AG20443 (cell line): ENCODE measurements around the gene TCF7L2.
"Not testable (repeated sequence)": the region's sequence is repeated elsewhere in the genome, so short reads cannot be mapped to it uniquely, and the experiment has no call there.

ENCODE experiments used
- DNase-seq: peaks from one replicate; pipeline ENCODE4 v3.0.0; 2012; ENCODE audit warnings: low spot score, mixed read lengths

Gene TCF7L2

DNA sequence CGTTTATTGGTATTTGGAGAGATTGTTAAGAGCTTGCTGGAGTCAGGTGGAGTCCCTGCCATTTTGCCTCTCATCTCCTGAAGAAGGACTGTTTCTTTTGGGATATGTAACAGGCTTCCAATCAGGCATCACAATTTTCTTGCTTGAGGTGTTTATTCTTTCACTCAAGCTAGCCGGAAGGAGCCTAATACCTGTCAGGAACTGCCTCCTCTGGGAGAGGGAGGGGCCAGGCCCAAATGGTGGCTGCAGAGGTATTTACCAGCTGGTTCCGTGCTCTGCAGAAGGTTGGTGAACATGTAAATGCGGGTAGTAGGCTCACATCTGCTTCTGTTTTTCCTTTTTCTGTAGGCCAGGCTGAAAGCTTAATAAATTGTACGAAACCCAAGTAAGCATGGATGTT is 114.0 kb downstream of the TCF7L2 start:
- no peak for DNase-seq

- DNase-seq: not testable (repeated sequence)
Measured at GRCh38 chr10:113066120-113066519, 116.1 kb downstream of the TCF7L2 start.

GRCh38 chr10:113066561-113067312 is 116.7 kb downstream of the TCF7L2 start:
- no peak for DNase-seq

- DNase-seq: no peak
Measured at GRCh38 chr10:113067501-113067900, 117.5 kb downstream of the TCF7L2 start.

DNA sequence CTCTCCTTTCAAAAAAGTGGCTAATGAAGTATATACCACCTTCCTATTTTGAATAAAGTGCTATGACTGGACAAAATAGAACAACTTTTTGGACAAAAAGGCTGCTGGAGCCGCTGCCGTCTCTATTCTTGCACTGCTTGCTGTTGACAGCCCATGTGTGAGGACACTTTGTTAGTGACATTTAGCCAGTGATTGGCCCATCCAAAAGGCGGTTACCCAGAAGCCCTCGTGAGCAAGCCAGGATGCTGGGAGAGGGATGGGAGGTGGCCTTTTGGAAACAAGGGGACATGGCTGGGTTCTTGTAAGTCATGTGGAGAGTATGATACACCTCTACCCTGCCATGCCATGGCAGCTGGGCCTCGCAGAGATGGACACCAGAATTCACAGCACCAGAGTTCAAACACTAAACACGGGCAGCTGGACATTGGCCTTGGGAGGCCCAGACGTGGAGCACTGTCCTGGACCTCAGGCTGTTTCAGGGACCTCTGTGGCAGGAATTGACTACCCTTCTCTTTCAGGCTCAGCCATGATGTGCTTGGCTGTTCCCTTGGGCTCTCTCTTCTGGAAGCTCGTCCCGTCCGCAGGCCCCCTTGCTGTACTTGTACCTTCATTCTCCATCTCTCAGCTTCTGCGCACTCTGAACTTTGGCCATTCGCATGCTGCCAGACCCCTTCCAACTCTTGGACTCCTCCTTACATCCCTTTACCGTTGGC is 118.3 kb downstream of the TCF7L2 start:
- DNase-seq: no peak

DNA sequence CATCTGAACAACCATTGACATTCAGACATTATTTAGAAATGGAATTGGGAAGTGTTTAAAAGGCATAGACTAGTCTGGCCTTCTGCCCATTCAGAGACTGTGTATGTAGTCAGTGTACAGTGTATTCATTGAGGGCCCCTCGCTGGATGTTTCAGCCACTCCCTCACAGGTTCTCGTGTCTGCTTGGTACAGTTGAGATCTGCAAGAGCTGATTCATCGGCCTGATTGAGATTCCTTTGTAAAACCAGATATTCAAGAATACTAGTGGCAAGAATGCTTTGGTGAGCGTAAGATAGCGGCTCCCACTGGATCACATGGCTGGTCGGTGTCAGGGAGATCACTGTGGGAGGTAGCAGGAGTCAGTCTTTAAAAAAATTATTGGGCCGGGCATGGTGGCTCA is 119.5 kb downstream of the TCF7L2 start:
- no peak for DNase-seq

DNA sequence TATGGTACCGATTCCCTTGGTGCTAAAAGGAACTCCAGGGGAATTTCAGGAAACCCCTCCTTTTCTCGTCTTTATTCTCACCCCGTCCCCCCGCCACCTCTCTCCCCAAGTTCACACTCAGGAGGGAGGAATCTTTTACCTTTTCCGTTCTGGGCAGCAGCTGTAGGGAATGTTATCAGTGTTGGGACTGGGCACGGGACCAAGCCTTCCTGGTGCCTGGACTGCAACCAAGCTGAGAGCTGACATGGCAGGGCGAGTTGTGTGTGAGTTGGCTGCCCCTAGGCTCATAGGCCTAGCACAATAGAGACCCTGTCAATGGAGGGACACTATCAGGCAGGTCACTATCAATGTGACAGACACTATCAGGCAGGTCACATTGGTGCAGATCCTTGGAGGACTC is 121.4 kb downstream of the TCF7L2 start:
- no peak for DNase-seq

DNA sequence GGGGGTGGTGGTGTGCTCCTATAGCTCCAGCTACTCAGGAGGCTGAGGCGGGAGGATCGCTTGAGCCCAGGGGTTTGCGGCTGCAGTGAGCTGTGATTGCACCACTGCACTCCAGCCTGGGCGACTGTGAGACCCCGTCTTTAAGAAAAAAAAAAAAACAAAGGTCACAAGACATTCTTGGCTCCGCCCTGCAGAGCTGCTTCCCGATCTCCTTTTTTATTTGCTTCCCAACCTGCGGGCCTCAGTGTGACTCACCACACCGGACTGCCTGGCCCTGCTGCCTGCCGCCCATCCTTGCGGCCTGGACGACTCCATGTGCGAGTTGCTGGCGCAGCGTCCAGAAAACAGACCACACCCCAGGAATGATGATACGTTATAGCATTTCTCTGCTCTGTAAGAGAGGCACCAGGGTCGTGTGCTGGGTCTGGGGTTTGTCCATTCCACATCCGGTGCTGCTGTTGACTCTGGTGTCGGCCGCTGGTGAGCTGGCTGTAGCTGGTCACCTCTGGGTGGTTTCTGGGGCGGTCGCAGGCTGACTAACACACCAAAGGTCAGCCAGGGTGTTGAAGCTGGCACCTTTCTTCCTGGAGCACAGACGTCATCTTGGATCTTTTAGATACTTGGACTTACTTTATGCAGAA is 123.6 kb downstream of the TCF7L2 start:
- DNase-seq: peak; percentile 93

GRCh38 chr10:113076949-113077348 is 126.9 kb downstream of the TCF7L2 start:
- no peak for DNase-seq

DNA sequence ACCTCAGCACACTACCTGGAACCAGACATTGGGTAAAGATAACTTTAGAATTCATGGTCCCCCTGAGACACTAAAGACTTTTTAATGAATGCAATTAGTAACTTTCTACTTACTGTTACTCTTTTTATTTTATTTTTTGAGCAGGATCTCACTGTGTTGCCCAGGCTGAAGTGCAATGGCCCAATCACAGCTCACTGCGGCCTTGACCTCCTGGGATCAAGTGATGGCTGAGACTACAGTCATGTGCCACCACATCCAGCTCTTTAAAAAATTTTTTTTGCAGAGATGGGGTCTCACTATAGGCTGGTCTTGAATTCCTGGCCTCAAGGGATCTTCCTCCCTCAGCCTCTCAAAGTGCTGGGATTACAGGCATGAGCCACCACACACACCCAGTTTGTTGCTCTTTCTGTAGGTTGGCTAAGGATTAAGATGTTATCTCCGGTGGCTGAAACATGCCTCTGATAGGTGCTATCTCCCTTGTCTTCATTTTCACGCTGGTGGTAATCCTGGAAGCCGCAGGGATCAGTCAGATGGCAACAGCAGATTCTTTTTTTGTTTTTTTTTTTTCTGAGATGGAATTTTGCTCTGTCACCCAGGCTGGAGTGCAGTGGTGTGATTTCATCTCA is 128.3 kb downstream of the TCF7L2 start:
- DNase-seq: no peak

DNA sequence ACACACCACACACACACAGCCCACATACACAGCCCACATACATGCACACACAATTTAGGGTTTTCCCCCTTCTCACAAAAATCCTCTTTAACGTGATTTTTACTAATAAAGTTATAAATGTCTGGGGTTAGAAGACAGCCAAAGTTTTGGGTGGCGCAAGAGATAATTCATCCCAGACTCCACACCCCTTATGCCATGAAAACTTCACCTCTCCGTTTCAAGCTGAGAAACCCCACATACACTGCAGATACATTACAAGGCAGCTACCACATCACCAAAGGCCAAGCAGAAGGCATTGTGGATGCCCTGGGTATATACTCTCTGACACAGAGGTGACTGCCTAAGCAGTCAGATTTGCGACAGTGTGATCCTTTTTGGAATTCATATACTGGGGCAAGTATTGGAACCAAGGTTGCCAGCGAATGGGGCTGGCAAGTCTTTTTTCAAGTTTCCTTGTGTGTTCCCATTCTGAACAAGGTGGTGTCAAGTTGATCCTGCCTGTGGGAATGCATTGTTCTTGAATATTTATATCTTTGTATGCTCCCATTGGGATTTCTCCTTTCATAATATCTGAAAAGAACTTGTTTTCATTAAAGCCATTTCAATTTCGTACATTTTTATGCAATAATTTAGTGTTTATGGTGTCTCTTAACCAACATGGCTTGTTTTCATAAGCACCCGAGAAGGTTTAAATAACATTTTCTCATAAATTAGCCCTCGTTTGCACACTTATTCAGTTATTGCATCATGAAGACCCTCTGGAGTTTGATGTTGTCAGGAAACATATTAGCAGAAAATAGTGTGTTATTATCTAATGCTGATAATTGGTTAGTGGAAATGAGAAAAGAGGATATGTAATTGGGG is 130.2 kb downstream of the TCF7L2 start:
- DNase-seq: no peak

DNA sequence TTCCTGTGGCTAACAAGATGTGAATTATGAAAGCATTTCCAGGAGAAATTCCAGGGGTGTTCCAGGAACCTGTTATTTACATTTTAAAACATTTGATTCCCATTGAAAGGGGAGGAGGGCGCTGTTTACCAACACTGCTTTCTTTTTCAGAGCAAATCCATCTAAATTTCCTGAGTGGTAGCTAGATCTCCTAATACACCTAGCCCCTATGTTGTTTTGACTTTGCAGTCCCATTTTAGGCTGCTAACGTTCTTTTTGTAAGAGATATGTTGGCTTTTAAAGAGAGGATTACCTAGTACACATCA is 130.8 kb downstream of the TCF7L2 start:
- no peak for DNase-seq

- DNase-seq: no peak
Measured at GRCh38 chr10:113084031-113084430, 134.0 kb downstream of the TCF7L2 start.

GRCh38 chr10:113085776-113086175 is 135.7 kb downstream of the TCF7L2 start:
- no peak for DNase-seq

DNA sequence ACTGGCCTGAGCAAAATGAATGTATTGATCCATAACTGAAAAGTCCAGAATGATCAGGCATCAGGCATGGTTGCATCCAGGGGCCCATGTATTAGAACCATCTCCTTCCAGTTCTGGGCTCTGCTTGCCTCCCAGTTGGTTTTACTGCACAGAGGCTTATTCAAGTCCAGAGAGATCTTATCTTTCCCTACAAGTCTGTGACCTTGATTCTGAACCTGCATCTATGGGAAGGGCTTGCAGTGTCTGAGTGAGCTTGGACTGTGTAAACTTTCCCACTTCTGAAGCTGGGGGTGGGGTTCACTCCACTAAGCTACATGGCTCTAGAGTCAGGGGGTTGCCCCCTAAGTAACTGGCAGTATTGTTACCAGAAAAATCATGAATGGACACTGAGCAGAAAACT is 136.2 kb downstream of the TCF7L2 start:
- DNase-seq: no peak

DNA sequence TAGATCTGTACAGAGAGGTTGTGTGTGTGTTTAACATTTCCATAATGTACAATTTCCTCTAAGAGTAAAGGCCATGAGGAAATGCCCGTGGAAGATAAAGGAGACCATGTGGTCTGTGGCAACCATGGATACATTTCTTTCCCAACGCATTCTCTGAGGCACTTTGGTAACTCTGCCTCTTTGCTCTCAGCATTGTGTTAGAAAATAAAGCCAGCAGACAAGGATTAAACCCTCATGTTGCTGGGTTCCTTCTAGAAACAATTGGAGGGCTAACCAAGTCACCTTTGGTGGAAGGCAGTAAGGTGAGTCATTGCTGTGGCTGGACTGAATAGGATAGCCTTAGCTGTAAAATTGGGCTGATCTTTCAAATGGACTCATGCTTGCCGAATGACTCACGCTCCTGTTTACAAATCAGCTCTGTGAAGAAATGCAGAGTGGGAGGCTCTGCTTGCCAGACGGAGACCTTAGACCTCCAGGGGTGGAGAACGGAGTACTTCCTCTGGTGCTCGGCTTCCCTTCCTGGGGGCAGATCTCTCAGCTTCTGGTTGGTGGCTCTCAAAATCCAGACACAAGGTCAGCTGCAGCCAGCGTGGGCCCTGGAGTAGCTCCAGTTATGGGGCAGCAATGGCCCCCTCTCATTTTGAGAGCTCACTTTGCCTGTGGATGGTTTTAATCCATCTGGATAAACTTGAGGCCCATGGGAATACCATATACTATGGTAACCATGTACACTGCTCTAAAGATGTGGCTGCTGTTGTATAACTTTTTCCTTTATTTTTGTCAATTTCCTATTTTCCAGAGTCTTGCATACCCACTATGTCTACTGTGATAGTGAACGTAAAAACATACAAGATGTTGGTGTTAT is 137.3 kb downstream of the TCF7L2 start:
- peak; percentile 91 for DNase-seq

DNA sequence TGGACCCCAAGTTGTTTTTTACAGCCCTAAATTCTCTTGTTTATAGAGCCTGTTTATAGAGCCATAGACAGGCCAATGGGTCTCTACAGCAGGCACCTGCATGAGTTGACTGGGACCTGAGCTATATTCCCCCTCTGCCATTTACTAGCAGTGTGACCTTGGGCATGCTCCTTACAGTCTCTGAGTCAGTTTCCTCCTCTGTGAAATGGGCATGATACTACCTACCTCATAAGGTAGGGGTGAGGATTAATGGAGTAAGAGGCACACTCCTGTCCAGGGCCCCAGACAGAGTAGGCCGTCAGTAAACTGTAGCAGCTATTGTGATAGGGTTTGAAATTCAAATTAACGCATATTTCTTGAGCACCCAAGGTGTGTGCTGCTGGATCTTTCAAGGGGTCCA is 138.1 kb downstream of the TCF7L2 start:
- DNase-seq: no peak

DNA sequence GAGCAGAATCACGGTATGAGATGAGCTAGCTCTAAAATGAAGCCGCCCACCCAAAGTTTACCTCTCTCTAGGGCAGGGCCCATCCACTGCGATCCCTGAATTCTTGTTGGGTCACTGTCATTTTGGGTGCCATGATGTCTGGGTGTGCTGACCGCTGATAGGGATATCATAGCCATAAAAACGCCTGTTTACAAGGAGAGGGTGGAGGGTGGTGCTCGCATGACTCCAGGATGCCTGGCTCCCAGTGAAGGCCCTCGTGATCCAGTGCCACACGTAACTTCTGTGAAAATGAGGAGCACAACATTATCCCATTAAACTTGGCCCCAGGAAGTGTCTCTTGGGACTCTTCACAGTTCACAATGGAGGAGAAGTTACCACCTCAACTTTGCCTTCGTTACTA is 139.5 kb downstream of the TCF7L2 start:
- DNase-seq: no peak

DNA sequence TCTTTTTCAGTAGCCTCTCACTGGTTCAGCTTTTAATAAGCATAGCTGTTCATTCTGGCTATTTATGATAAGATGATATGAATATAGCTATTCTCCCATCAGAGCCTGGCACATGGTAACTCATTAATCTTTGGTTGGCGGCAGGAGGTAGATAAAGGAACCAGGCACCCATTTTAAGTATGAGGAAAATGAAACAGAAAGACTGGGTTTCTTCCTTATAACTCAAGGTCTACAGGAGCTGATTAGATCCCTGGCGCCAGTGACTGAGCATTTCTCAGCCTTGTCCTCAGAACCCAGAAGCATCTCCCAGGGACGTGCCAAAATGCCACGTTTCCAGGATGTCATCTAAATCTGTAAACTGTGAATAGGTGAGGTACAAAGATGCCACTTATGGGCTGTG is 141.9 kb downstream of the TCF7L2 start:
- DNase-seq: no peak

DNA sequence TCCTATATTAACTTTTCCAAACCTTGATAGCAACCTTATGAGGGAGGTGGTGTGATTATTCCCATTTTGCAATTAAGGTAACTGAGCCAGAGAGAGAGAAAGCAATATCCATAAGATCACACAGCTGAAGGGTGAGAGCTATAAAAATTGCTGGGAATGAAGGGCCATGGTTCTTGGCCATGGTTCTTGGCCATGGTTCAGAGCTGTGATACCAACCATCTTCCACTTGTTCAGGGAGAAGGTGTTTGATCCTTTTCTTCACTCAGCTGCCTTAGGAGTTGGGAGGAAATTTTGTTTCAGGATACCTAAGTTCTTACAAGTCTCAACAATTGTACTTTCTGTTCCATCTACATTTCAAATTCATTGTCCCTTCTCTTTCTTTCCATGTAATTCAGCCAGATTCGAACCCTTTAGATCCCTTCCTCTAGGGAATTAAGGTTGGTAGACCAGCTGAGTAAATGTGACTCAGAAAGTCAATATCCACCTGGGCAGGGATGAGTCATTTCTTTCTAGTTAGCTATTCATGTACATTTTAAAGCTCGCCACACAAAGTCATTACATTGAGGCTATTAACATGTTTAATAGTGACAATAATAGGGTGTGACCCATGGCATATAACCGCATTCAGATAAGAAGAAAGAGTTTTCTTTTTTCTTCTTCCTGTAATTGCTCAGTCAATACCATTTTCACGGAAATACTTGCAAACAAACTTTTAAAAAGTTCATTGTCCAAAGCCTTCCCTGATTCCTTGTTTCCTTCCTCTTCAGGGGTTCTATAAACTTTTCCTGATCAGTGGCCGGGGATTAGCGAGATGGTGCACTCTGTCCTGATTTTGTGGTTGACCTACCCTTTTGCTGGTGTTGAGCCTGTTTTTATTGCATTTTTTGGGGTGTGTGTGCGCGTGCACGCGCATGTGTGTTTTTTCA is 143.4 kb downstream of the TCF7L2 start:
- DNase-seq: no peak
